ENCODE measurements around the gene MED12L.

GRCh38 chr3:151415289-151415688 lies 329.8 kb downstream of the MED12L start:
- TF ChIP-seq POLR2A (IDR thresholded peaks at IDR 0.05) = no peak
- no peak for TF ChIP-seq CTCF (IDR thresholded peaks at IDR 0.05)

Data from Peyer's patch (tissue), 4 donors.